Mesenchymal stem cell (in vitro differentiated cells and primary cell): ENCODE data around the gene TCF7.

Experiments used
- DNase-seq: peaks from one replicate; pipeline ENCODE4 v3.0.0-alpha.2; 2013
- H2AFZ ChIP-seq: one replicate; pipeline ENCODE4 v1.6.1; 2013; ENCODE audit warnings: low read depth, mild to moderate bottlenecking, control low read depth, inconsistent platforms, low read length, moderate library complexity
- H2AK5ac ChIP-seq: 2 replicates; pipeline ENCODE4 v1.6.1; 2013; ENCODE audit warnings: low read length, moderate library complexity, mild to moderate bottlenecking, inconsistent platforms; ENCODE audit not compliant: severe bottlenecking
- H2BK120ac ChIP-seq: one replicate; pipeline ENCODE4 v1.6.1; 2013; ENCODE audit warnings: low read depth, mild to moderate bottlenecking, inconsistent platforms, low read length, moderate library complexity
- H2BK12ac ChIP-seq, 2 experiments: one replicate each; pipeline ENCODE4 v1.6.1; 2013; ENCODE audit warnings: inconsistent platforms in 2 of 2, low read length in 2 of 2, mild to moderate bottlenecking in 2 of 2, moderate library complexity in 2 of 2, control low read depth in 1 of 2
- H2BK15ac ChIP-seq: one replicate; pipeline ENCODE4 v1.6.1; 2013; ENCODE audit warnings: mild to moderate bottlenecking, low read depth, inconsistent platforms; ENCODE audit not compliant: poor library complexity, severe bottlenecking
- H2BK5ac ChIP-seq: 2 replicates; pipeline ENCODE4 v1.6.1; 2013; ENCODE audit warnings: low read depth, mild to moderate bottlenecking, low read length, control low read depth, inconsistent platforms; ENCODE audit not compliant: poor library complexity, severe bottlenecking
- H3K14ac ChIP-seq, 2 experiments: one replicate each; pipeline ENCODE4 v1.6.1; 2013; ENCODE audit warnings: inconsistent platforms in 2 of 2, low read length in 2 of 2, control low read depth in 1 of 2, mild to moderate bottlenecking in 1 of 2, moderate library complexity in 1 of 2
- H3K18ac ChIP-seq, 2 experiments: one replicate each; pipeline ENCODE4 v1.6.1; 2013; ENCODE audit warnings: inconsistent platforms in 2 of 2, low read length in 2 of 2, control low read depth in 1 of 2, low read depth in 1 of 2, mild to moderate bottlenecking in 1 of 2
- H3K23ac ChIP-seq, 2 experiments: one replicate each; pipeline ENCODE4 v1.6.1; 2013; ENCODE audit warnings: inconsistent platforms in 2 of 2, low read length in 2 of 2, mild to moderate bottlenecking in 2 of 2, moderate library complexity in 2 of 2, control low read depth in 1 of 2
- H3K27ac ChIP-seq: 2 replicates; pipeline ENCODE4 v1.5.1; 2013; ENCODE audit warnings: mild to moderate bottlenecking, moderate library complexity, low read length, control low read depth, inconsistent platforms; ENCODE audit not compliant: poor library complexity, severe bottlenecking
- H3K27me3 ChIP-seq, 2 experiments: 2 replicates each; pipeline versions ENCODE4 v1.6.1 to v1.7.0; 2013; ENCODE audit warnings: low read length in 2 of 2, mild to moderate bottlenecking in 2 of 2, moderate library complexity in 2 of 2, control low read depth in 1 of 2, inconsistent platforms in 1 of 2; ENCODE audit not compliant: control insufficient read depth in 1 of 2, insufficient read depth in 1 of 2
- H3K36me3 ChIP-seq, 2 experiments: 2 replicates each; pipeline versions ENCODE4 v1.6.1 to v1.7.0; 2013; ENCODE audit warnings: low read length in 2 of 2, control low read depth in 1 of 2, inconsistent platforms in 1 of 2, low read depth in 1 of 2, mild to moderate bottlenecking in 1 of 2; ENCODE audit not compliant: insufficient read depth in 2 of 2, control insufficient read depth in 1 of 2
- H3K4ac ChIP-seq, 2 experiments: one replicate each; pipeline ENCODE4 v1.6.1; 2013; ENCODE audit warnings: inconsistent platforms in 2 of 2, low read length in 2 of 2, mild to moderate bottlenecking in 2 of 2, moderate library complexity in 2 of 2, control low read depth in 1 of 2, low read depth in 1 of 2
- H3K4me1 ChIP-seq: 2 replicates; pipeline ENCODE4 v1.6.1; 2013; ENCODE audit warnings: low read depth, low read length, control low read depth; ENCODE audit not compliant: control insufficient read depth, insufficient read depth
- H3K4me2 ChIP-seq: 2 replicates; pipeline ENCODE4 v1.6.1; 2013; ENCODE audit warnings: low read length, mild to moderate bottlenecking, inconsistent platforms; ENCODE audit not compliant: poor library complexity, severe bottlenecking
- H3K4me3 ChIP-seq, 2 experiments: 2 replicates each; pipeline versions ENCODE4 v1.5.1 to v1.7.0; 2013; ENCODE audit warnings: low read length in 2 of 2, mild to moderate bottlenecking in 2 of 2, control low read depth in 1 of 2, low read depth in 1 of 2; ENCODE audit not compliant: insufficient read depth in 1 of 2
- H3K79me1 ChIP-seq: replicated peaks from 2 replicates; pipeline ENCODE4 v1.6.1; 2013; ENCODE audit warnings: mild to moderate bottlenecking, control low read depth, low read length, inconsistent platforms; ENCODE audit not compliant: poor library complexity, severe bottlenecking
- H3K9ac ChIP-seq: 2 replicates; pipeline ENCODE4 v1.7.0; 2013; ENCODE audit warnings: mild to moderate bottlenecking, low read length, moderate library complexity
- H3K9me3 ChIP-seq: 2 replicates; pipeline ENCODE4 v1.7.0; 2013; ENCODE audit warnings: mild to moderate bottlenecking, low read length; ENCODE audit not compliant: control insufficient read depth
- H4K8ac ChIP-seq: one replicate; pipeline ENCODE4 v1.6.1; 2013; ENCODE audit warnings: inconsistent platforms, mild to moderate bottlenecking, low read length, moderate library complexity
- H4K91ac ChIP-seq: one replicate; pipeline ENCODE4 v1.6.1; 2013; ENCODE audit warnings: mild to moderate bottlenecking, low read length, inconsistent platforms
- WGBS: methylation state at CpG from one replicate; pipeline ENCODE4 v1.1.7; 2013; ENCODE audit warnings: mixed read lengths; 5-methylcytosine and 5-hydroxymethylcytosine counted together

Gene TCF7

DNA sequence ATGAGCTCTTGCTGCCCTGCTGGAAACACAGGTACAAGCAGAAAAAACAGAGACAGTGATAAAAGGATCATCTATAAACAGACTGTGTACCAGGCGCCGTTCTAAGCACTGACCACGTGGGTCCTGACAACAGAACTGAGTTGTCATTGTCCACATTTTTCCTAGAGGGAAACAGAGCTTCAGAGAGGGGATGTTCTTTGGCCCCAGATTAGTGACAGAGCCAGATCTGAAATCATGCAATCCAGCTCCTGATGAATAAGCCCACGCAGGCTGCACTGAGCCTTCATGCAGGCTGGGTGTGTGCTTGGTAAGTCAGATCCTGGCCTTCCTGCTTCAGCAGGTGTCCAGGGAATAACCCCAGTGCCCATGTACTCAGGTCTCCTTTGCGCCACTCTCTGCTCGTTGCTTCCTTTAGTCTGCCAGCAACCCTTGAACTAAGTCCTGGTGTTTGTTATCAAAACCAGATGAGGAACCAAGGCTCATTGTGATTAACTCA lies 22.8 kb upstream of the TCF7 start:
- H2BK12ac ChIP-seq = no peak overlapping the region
- H3K4me3 ChIP-seq = no peak overlapping the region
- H3K4me1 ChIP-seq = peaks cover 7% of the 10 kb centered on the region
- no peak overlapping the region for H3K4ac ChIP-seq
- no peak overlapping the region for H3K23ac ChIP-seq
- H3K9ac ChIP-seq = no peak overlapping the region
- no peak overlapping the region for H3K18ac ChIP-seq
- H2BK15ac ChIP-seq = no peak overlapping the region
- H3K27me3 ChIP-seq = peaks cover 6 to 33% of the 10 kb centered on the region in 2 experiments
- H3K9me3 ChIP-seq = no peaks in the 10 kb centered on the region
- WGBS = 88% methylated on average over 6 of the region's 6 CpGs
- H2BK5ac ChIP-seq = no peak overlapping the region
- H3K79me1 ChIP-seq = no peaks in the 10 kb centered on the region
- H4K8ac ChIP-seq = no peak overlapping the region
- no peak overlapping the region for H2AFZ ChIP-seq
- DNase-seq = no peak
- no peak overlapping the region for H2AK5ac ChIP-seq
- no peak overlapping the region for H4K91ac ChIP-seq
- no peaks in the 10 kb centered on the region for H3K36me3 ChIP-seq
- H3K4me2 ChIP-seq = no peak overlapping the region
- H3K27ac ChIP-seq = no peak overlapping the region
- H2BK120ac ChIP-seq = no peak overlapping the region
- no peak overlapping the region for H3K14ac ChIP-seq

DNA sequence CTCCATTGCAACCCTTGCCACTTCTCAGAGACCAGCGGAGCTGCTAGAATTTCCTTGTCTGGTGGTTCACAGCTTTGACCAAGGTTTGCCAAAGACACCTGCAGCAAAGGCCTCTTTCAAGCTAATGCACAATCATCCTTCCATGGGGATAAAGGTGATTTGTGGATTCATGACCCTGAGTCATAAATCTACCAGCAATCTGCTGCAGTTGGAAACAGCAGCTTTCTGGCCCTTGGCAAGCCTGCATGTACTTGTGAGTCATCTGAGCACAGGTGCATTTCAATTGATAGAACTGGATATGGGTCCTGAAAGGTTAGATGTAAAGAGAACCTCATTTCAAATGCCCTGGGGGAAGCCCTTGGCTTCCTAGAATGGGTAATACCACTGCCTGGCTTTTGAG lies 21.6 kb upstream of the TCF7 start:
- Histone ChIP-seq H3K27ac (no peak overlapping the region), H2BK12ac (no peak overlapping the region), H3K9me3 (no peaks in the 10 kb centered on the region), H2BK15ac (no peak overlapping the region), H4K8ac (no peak overlapping the region), H3K36me3 (no peaks in the 10 kb centered on the region), H3K4me2 (no peak overlapping the region), H2BK120ac (no peak overlapping the region), H3K9ac (no peak overlapping the region), H2AK5ac (no peak overlapping the region), H3K27me3 (peaks cover 10 to 33% of the 10 kb centered on the region in 2 experiments), H3K4ac (no peak overlapping the region), H3K18ac (no peak overlapping the region), H2BK5ac (no peak overlapping the region), H4K91ac (no peak overlapping the region), H3K23ac (no peak overlapping the region), H3K4me1 (peaks cover 7% of the 10 kb centered on the region), H3K79me1 (no peaks in the 10 kb centered on the region), H3K4me3 (no peak overlapping the region), H2AFZ (no peak overlapping the region), H3K14ac (no peak overlapping the region)
- 100% methylated on average over 1 of the region's 1 CpG for WGBS
- DNase-seq = no peak

DNA sequence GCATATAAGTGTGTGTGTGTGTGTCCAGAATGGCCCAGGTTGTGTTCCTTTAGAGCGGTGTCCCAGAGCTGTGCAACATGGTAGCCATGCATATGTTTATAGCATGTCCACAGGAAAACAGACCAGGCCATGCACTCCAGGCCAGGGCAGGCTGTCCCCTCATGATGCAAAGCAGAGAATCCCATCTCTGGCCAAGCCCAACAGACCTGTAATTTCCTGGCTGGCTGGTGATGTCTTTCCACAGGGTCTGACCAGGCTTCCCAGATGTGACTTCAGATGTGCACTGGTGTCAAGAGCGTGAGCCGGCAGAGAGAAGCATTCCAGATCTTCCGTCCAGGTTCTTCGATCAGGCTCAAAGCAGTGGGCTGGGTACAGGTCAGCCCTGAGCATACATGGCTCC lies 21.1 kb upstream of the TCF7 start:
- Histone ChIP-seq H2BK12ac (no peak overlapping the region), H4K91ac (no peak overlapping the region), H3K9ac (no peak overlapping the region), H3K23ac (no peak overlapping the region), H3K9me3 (no peaks in the 10 kb centered on the region), H3K4ac (no peak overlapping the region), H3K4me2 (no peak overlapping the region), H3K14ac (no peak overlapping the region), H3K4me3 (no peak overlapping the region), H2BK120ac (no peak overlapping the region), H3K36me3 (no peaks in the 10 kb centered on the region), H3K18ac (no peak overlapping the region), H3K27ac (no peak overlapping the region), H3K4me1 (peaks cover 4% of the 10 kb centered on the region), H3K27me3 (peaks cover 10 to 33% of the 10 kb centered on the region in 2 experiments), H2BK5ac (no peak overlapping the region), H4K8ac (no peak overlapping the region), H2AFZ (no peak overlapping the region), H2BK15ac (no peak overlapping the region), H3K79me1 (no peaks in the 10 kb centered on the region), H2AK5ac (no peak overlapping the region)
- DNase-seq = no peak
- WGBS = 93% methylated on average over 5 of the region's 5 CpGs

DNA sequence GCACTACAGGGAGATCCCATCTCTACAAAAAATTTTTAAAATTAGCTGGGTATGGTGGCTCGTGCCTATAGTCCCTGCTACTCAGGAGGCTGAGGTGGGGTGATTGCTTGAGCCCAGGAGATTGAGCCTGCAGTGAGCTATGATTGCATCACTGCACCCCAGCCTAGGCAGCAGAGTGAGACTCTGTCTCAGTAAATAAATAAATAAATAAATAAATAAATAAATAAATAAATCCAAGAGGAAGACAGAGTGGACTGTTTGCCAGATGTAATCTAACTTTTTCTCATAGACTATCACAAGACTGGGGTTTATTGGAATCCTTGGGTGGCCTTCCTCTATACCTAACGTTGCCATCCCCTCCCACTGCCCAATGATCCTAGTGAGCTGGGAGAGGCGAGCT lies 19.2 kb upstream of the TCF7 start:
- Histone ChIP-seq H2BK120ac (no peak overlapping the region), H3K4me1 (peaks cover under 1% of the 10 kb centered on the region), H4K91ac (no peak overlapping the region), H3K14ac (no peak overlapping the region), H3K27ac (no peak overlapping the region), H3K36me3 (no peaks in the 10 kb centered on the region), H3K4me2 (no peak overlapping the region), H3K4me3 (no peak overlapping the region), H2AK5ac (no peak overlapping the region), H3K79me1 (no peaks in the 10 kb centered on the region), H3K9me3 (no peaks in the 10 kb centered on the region), H2BK12ac (no peak overlapping the region), H4K8ac (no peak overlapping the region), H3K9ac (no peak overlapping the region), H2BK15ac (no peak overlapping the region), H2AFZ (no peak overlapping the region), H3K4ac (no peak overlapping the region), H2BK5ac (no peak overlapping the region), H3K27me3 (peaks cover 10 to 28% of the 10 kb centered on the region in 2 experiments), H3K23ac (no peak overlapping the region), H3K18ac (no peak overlapping the region)
- no peak for DNase-seq
- WGBS = 87% methylated on average over 2 of the region's 3 CpGs
